ENCODE data around the gene NXPH4. TPM values are rescaled to one million over a fixed set of nuclear protein-coding genes. Genes with fewer than 3 reads are reported as not detected.

NXPH4 gene
- total and polyA plus RNA-seq, 2 donors (not counting 1 experiment from before 2014, with no cell fraction given): 3.5 to 8.6 TPM

DNA sequence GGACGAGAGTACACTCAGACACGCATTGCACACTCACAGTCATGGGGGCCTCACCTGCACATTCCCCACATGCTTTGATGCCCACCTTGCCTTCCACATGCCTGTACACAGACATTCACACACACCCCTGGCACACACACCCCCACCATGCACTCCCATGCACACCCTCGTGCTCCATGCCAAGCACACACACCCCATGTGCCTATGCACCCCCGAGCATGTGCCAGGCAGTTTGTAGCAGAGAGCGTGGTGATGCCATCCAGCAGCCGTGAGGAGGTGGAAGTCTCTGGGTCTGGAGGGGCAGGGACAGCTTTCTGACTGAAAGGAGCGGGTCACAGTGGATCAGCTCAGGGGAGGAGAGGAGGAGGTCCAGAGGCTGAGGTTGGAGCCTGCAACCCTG is 10.7 kb upstream of the NXPH4 start:
- POLR2A ChIA-PET: no interaction called here

More for the DNA sequence above, 10.7 kb upstream of the NXPH4 start:
- no peak for DNase-seq
- Histone ChIP-seq H3K36me3 (replicated peaks in 1 of 2; ENCODE audit: control extremely low read depth in 1 of 2, control insufficient read depth in 1 of 2, extremely low read depth in 1 of 2, insufficient read depth in 2 of 2, low read length in 1 of 2) (no peaks in the 10 kb centered on the region), H4K20me1 (ENCODE audit: control insufficient read depth, insufficient read depth, low read length, poor library complexity, severe bottlenecking) (no peaks in the 10 kb centered on the region), H3K9ac (ENCODE audit: low read length) (no peak overlapping the region), H3K9me3 (ENCODE audit: control extremely low read depth in 1 of 3, control insufficient read depth in 2 of 3, insufficient read depth in 1 of 3, low read length in 2 of 3) (no peaks in the 10 kb centered on the region), H3K4me3 (ENCODE audit: control extremely low read depth in 1 of 5, extremely low read depth in 1 of 5, insufficient read depth in 1 of 5, low read depth in 2 of 5, low read length in 4 of 5) (no peak overlapping the region), H3K27me3 (replicated peaks in 1 of 4; ENCODE audit: control extremely low read depth in 1 of 4, control insufficient read depth in 3 of 4, insufficient read depth in 4 of 4, low read length in 3 of 4) (no peaks in the 10 kb centered on the region), H3K4me2 (replicated peaks; ENCODE audit: low read depth, low read length, poor library complexity, severe bottlenecking) (no peak overlapping the region), H3K27ac (ENCODE audit: low read length in 2 of 2) (no peak overlapping the region), H3K79me2 (ENCODE audit: control insufficient read depth, insufficient read depth, low read length) (no peaks in the 10 kb centered on the region), H3K4me1 (ENCODE audit: control insufficient read depth in 2 of 2, insufficient read depth in 2 of 2, low read length in 2 of 2) (no peaks in the 10 kb centered on the region), H2AFZ (ENCODE audit: insufficient read depth, low read depth, low read length, poor library complexity, severe bottlenecking) (no peak overlapping the region)
- ATAC-seq (ENCODE audit: low read depth): no peak
- Mint-ChIP-seq H3K4me3 (no peak overlapping the region), H3K27me3 (no peaks in the 10 kb centered on the region), H3K9me3 (ENCODE audit: insufficient read depth) (no peaks in the 10 kb centered on the region), H3K4me1 (no peaks in the 10 kb centered on the region), H3K27ac (no peak overlapping the region)
- CTCF ChIA-PET: interaction anchor here (1.1 kb wide), 1 partner anchor 33 kb away, joined by 3 read pairs; no protein-coding TSS in a partner anchor
- WGBS (ENCODE audit: insufficient coverage): 84% methylated on average over 7 of the region's 7 CpGs
- TF ChIP-seq EZH2 (IDR thresholded peaks at IDR 0.05; ENCODE audit: borderline replicate concordance, insufficient read depth, low read depth, low read length, poor library complexity, severe bottlenecking): no peak
- TF ChIP-seq, protein P1, sequence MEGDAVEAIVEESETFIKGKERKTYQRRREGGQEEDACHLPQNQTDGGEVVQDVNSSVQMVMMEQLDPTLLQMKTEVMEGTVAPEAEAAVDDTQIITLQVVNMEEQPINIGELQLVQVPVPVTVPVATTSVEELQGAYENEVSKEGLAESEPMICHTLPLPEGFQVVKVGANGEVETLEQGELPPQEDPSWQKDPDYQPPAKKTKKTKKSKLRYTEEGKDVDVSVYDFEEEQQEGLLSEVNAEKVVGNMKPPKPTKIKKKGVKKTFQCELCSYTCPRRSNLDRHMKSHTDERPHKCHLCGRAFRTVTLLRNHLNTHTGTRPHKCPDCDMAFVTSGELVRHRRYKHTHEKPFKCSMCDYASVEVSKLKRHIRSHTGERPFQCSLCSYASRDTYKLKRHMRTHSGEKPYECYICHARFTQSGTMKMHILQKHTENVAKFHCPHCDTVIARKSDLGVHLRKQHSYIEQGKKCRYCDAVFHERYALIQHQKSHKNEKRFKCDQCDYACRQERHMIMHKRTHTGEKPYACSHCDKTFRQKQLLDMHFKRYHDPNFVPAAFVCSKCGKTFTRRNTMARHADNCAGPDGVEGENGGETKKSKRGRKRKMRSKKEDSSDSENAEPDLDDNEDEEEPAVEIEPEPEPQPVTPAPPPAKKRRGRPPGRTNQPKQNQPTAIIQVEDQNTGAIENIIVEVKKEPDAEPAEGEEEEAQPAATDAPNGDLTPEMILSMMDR (IDR thresholded peaks at IDR 0.05): no peak
- intact Hi-C loops (cut with micrococcal nuclease): no loop called here

Data from B cell (primary cell).